Upper lobe of left lung (tissue), 6 donors: ENCODE data around the gene OSCP1. TPM values are rescaled to one million over a fixed set of nuclear protein-coding genes. Genes with fewer than 3 reads are reported as not detected.

Source experiments
- ATAC-seq, 2 donors: fragments of 200-7000 bp; cut with Tn5 transposase; one replicate each; pipeline ENCODE4 v1.9.1; 2022; ENCODE audit warnings: mild to moderate bottlenecking in 2 of 2, moderate library complexity in 2 of 2; ENCODE audit not compliant: low FRiP score in 2 of 2
- DNase-seq, 2 donors: peaks; one replicate each; pipeline ENCODE4 v3.0.0-alpha.2; 2019 to 2020
- H3K27ac ChIP-seq, 4 donors: fragments of 200-600 bp; sonication (generic); one replicate each; pipeline ENCODE4 v1.5.1; 2016 to 2019
- H3K27me3 ChIP-seq, 4 donors: fragments of 200-600 bp; sonication (generic); one replicate each; pipeline ENCODE4 v1.5.1; 2017 to 2019
- H3K36me3 ChIP-seq, 4 donors: fragments of 200-600 bp; sonication (generic); one replicate each; pipeline ENCODE4 v1.5.1; 2016 to 2019
- H3K4me1 ChIP-seq, 4 donors: fragments of 200-600 bp; sonication (generic); one replicate each; pipeline ENCODE4 v1.5.1; 2018 to 2019
- H3K4me3 ChIP-seq, 4 donors: fragments of 200-600 bp; sonication (generic); one replicate each; pipeline ENCODE4 v1.5.1; 2017 to 2019; ENCODE audit warnings: mild to moderate bottlenecking in 2 of 4, moderate library complexity in 1 of 4
- H3K9me3 ChIP-seq, 4 donors: fragments of 200-600 bp; sonication (generic); one replicate each; pipeline ENCODE4 v1.5.1; 2018 to 2019
- CTCF ChIP-seq, 6 experiments: fragments of 450-650 bp in 4 of 6; fragments of 200-600 bp in 2 of 6; sonication (generic) in 2 of 6; IDR thresholded peaks; one replicate each; pipeline ENCODE4 v1.5.1; 2016 to 2019; ENCODE audit warnings: antibody characterized with exemption in 6 of 6
- EP300 ChIP-seq, 4 donors: sonication (generic); formaldehyde crosslinking; IDR thresholded peaks; one replicate each; pipeline ENCODE4 v1.5.1; 2017; ENCODE audit warnings: antibody characterized with exemption in 4 of 4, control low read depth in 2 of 4
- POLR2A ChIP-seq, 4 donors: fragments of 450-650 bp; IDR thresholded peaks; one replicate each; pipeline ENCODE4 v1.5.1; 2016 to 2017; ENCODE audit warnings: antibody characterized with exemption in 4 of 4, mild to moderate bottlenecking in 2 of 4
- POLR2AphosphoS5 ChIP-seq, 2 donors: sonication (generic); formaldehyde crosslinking; IDR thresholded peaks; one replicate each; pipeline ENCODE4 v1.5.1; 2017; ENCODE audit warnings: antibody characterized with exemption in 2 of 2
- WGBS, 2 donors: methylation state at CpG; one replicate each; pipeline ENCODE4 v1.1.5; 2017 to 2018; 5-methylcytosine and 5-hydroxymethylcytosine counted together
- total RNA-seq, 6 donors: library from RNA; depleted of rRNA in 4 of 6; stranded (reverse); fragments of >200 nt in 4 of 6; gene quantifications; one replicate each; pipeline versions ENCODE4 v1.1.0 to v1.2.1, GENCODE V29; 2016 to 2021
- donor health status: DM: no; HTN: no; CAD: no; lungs with moderate emphysema.
- donor health status: DM: no; HTN: yes; CAD: no; lungs with severe emphysema.

The OSCP1 gene
- total RNA-seq, 6 donors from 2014 or later: 11.8 to 28.2 (median 13.6) TPM

DNA sequence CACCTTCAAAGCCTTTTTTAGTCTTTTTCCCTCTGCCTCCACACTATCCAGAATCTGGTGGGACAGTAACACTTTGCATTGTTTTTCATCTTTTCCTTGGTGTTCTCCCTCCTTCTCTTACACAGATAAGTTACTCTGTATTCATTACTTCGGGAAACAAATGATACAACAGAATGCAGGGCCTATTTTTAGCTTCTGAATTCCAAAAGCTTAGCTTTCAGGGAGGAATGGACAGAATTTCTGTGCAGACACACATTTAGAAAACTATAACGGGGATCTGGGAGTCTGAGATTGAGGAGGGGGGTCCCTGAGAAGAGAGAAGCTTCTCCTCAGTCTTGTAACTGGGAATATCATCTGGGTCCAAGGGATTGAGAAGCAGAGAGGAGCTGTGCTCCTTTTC, 61.0 kb downstream of the OSCP1 start:
- Histone ChIP-seq H3K4me1 (peaks cover 23 to 31% (median 24%) of the 10 kb centered on the region in 4 donors), H3K36me3 (peaks cover 0 to 39% (median 29%) of the 10 kb centered on the region in 4 donors), H3K27me3 (no peaks in the 10 kb centered on the region), H3K9me3 (no peaks in the 10 kb centered on the region), H3K4me3 (no peak overlapping the region), H3K27ac (peak overlapping the region in 1 of 4 donors; percentile 36)
- TF ChIP-seq CTCF (IDR thresholded peaks at IDR 0.05) (no peak), POLR2A (IDR thresholded peaks at IDR 0.05) (no peak), POLR2AphosphoS5 (IDR thresholded peaks at IDR 0.05) (no peak), EP300 (IDR thresholded peaks at IDR 0.05) (no peak)
- ATAC-seq (no peak), DNase-seq (no peak)
- 81 to 82% methylated on average over 2 of the region's 2 CpGs for WGBS, 2 donors

- DNase-seq (no peak), ATAC-seq (peak in 1 of 2 donors; percentile 31)
- WGBS, 2 donors: 59 to 70% methylated on average over 10 of the region's 10 CpGs
- no peak for TF ChIP-seq POLR2AphosphoS5 (IDR thresholded peaks at IDR 0.05)
- TF ChIP-seq EP300 (IDR thresholded peaks at IDR 0.05): no peak
- no peak for TF ChIP-seq CTCF (IDR thresholded peaks at IDR 0.05)
- TF ChIP-seq POLR2A (IDR thresholded peaks at IDR 0.05): no peak
- peaks cover 37 to 46% (median 41%) of the 10 kb centered on the region in 4 donors for H3K4me1 ChIP-seq
- H3K36me3 ChIP-seq: peaks cover 0 to 20% (median 13%) of the 10 kb centered on the region in 4 donors
- no peaks in the 10 kb centered on the region for H3K27me3 ChIP-seq
- H3K9me3 ChIP-seq: no peaks in the 10 kb centered on the region
- peak overlapping the region in 2 of 4 donors; percentile 74 to 97 for H3K4me3 ChIP-seq
- H3K27ac ChIP-seq: peak overlapping the region; percentile 95 to 100 (median 97)
These were observed 62.9 kb downstream of the OSCP1 start for GRCh38 chr1:36387141-36387949.

DNA sequence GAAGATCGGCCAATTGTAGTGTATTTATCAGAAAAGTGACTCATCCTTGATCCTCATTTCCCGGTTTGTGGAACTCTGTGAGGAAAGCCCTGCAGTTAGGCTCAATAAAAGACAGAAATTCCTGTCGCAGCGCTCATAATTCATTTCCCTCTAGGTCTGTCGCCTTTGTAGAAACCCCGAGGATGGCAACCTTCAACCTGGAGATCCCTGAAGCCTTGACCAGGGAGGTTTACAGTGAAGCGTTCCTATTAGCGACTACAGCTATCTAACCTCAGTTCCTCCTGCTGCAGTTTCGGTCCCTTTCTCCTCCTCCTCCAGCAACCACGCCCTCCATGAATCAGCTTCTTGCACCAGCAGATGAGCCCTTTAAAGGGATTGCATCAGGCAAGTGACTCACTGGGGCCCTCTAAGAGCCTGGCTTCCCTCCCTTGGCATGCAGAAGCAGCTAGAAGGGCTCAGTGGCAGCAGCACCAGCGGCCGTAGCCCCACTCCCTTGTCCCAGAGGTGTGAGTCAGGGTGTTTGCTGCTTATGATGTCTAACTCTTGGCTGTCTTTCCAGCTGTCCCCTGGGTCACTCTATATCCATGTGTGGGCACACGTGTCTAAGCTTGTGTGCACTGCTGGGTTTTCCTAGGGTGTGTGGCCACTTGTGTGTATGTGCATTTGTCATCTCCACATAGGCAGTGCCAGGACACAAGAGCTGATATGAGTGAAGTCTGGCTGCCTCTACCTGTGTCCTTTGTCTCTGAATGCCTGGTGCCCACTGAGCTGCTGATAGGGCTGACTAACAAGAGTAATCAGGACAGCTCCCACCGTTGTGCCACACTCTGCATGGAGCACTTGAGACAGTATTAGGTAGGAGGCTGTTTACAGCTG, 63.7 kb downstream of the OSCP1 start:
- TF ChIP-seq POLR2AphosphoS5 (IDR thresholded peaks at IDR 0.05) (peak; percentile 98), CTCF (IDR thresholded peaks at IDR 0.05) (peak in 1 of 6 experiments; percentile 6), EP300 (IDR thresholded peaks at IDR 0.05) (peak in 2 of 4 donors; percentile 67 to 93), POLR2A (IDR thresholded peaks at IDR 0.05) (peak in 3 of 4 donors; percentile 82 to 94 (median 92))
- WGBS, 2 donors: 0 to 3% methylated on average over 13 to 14 of the region's 14 CpGs
- H3K4me3 ChIP-seq: peak overlapping the region; percentile 12 to 97 (median 83)
- peaks cover 37 to 48% (median 44%) of the 10 kb centered on the region in 4 donors for H3K4me1 ChIP-seq
- DNase-seq (peak; percentile 84 to 99), ATAC-seq (peak; percentile 89 to 94)
- H3K27me3 ChIP-seq: no peaks in the 10 kb centered on the region
- H3K9me3 ChIP-seq: no peaks in the 10 kb centered on the region
- peaks cover 0 to 12% (median 11%) of the 10 kb centered on the region in 4 donors for H3K36me3 ChIP-seq
- peak overlapping the region; percentile 95 to 100 (median 97) for H3K27ac ChIP-seq

GRCh38 chr1:36385410-36386264, 64.6 kb downstream of the OSCP1 start, which contains the start of gene STK40:
Gene STK40 (minus strand): TSS chr1:36385924. CDS start chr1:36361332, 24,592 bp downstream.
- Histone ChIP-seq H3K9me3 (no peaks in the 10 kb centered on the region), H3K4me3 (peak within 1 kb of the TSS; percentile 74 to 97 (median 90)), H3K36me3 (peaks cover 0 to 4% (median 3%) of the 10 kb centered on the region in 4 donors), H3K27me3 (no peaks in the 10 kb centered on the region), H3K4me1 (peaks cover 37 to 57% (median 50%) of the 10 kb centered on the region in 4 donors), H3K27ac (peak within 1 kb of the TSS; percentile 95 to 100 (median 97))
- no peak for TF ChIP-seq EP300 (IDR thresholded peaks at IDR 0.05)
- TF ChIP-seq POLR2A (IDR thresholded peaks at IDR 0.05): peak in 3 of 4 donors; percentile 76 to 91 (median 86)
- peak in 1 of 6 experiments; percentile 1 for TF ChIP-seq CTCF (IDR thresholded peaks at IDR 0.05)
- TF ChIP-seq POLR2AphosphoS5 (IDR thresholded peaks at IDR 0.05): peak; percentile 68 to 91
- ATAC-seq: peak; percentile 92 to 97
- peak; percentile 96 to 99 for DNase-seq
- WGBS, 2 donors: 0 to 1% methylated on average over 4 to 57 of the region's 82 CpGs
